Loucy (cell line): ENCODE results near the gene DNM3.

Source experiments
- H2AFZ ChIP-seq: fragments of 200-600 bp; sonication (generic); 2 replicates; pipeline ENCODE4 v1.6.0; 2016; ENCODE audit warnings: antibody characterized with exemption, mild to moderate bottlenecking, low read length, moderate library complexity
- H3F3A ChIP-seq: fragments of 200-600 bp; 2 replicates; pipeline ENCODE4 v1.6.0; 2016; ENCODE audit warnings: antibody characterized with exemption, low read depth, mild to moderate bottlenecking
- H3K27me3 ChIP-seq: fragments of 200-600 bp; sonication (generic); 2 replicates; pipeline ENCODE4 v1.6.1; 2014; ENCODE audit warnings: low read length, mild to moderate bottlenecking; ENCODE audit not compliant: insufficient read depth, poor library complexity, severe bottlenecking
- H3K36me3 ChIP-seq: fragments of 200-600 bp; sonication (generic); 2 replicates; pipeline ENCODE4 v1.6.1; 2016; ENCODE audit warnings: low read length; ENCODE audit not compliant: insufficient read depth
- H3K4me1 ChIP-seq: fragments of 200-600 bp; sonication (generic); 2 replicates; pipeline ENCODE4 v1.5.1; 2014; ENCODE audit warnings: low read length, mild to moderate bottlenecking; ENCODE audit not compliant: insufficient read depth, poor library complexity, severe bottlenecking
- H3K4me2 ChIP-seq: fragments of 200-600 bp; sonication (generic); 2 replicates; pipeline ENCODE4 v1.6.0; 2014; ENCODE audit warnings: antibody characterized with exemption, low read length, low read depth, mild to moderate bottlenecking; ENCODE audit not compliant: poor library complexity, severe bottlenecking
- H3K4me3 ChIP-seq: fragments of 200-600 bp; sonication (generic); 2 replicates; pipeline ENCODE4 v1.5.1; 2014; ENCODE audit warnings: low read length, mild to moderate bottlenecking, mixed read lengths; ENCODE audit not compliant: poor library complexity, severe bottlenecking
- H3K79me2 ChIP-seq: fragments of 200-600 bp; sonication (generic); 2 replicates; pipeline ENCODE4 v1.6.1; 2014; ENCODE audit warnings: low read length; ENCODE audit not compliant: insufficient read depth
- H3K9ac ChIP-seq: fragments of 200-600 bp; sonication (generic); 2 replicates; pipeline ENCODE4 v1.6.0; 2014; ENCODE audit warnings: mild to moderate bottlenecking, low read depth, low read length, moderate library complexity; ENCODE audit not compliant: poor library complexity, severe bottlenecking
- H3K9me2 ChIP-seq: fragments of 200-600 bp; sonication (generic); replicated peaks from 2 replicates; pipeline ENCODE4 v1.6.1; 2016; ENCODE audit warnings: low read depth, low read length, mixed read lengths
- H3K9me3 ChIP-seq: fragments of 200-600 bp; sonication (generic); 2 replicates; pipeline ENCODE4 v1.6.1; 2014; ENCODE audit warnings: mild to moderate bottlenecking, antibody characterized with exemption, low read length, low read depth; ENCODE audit not compliant: insufficient read depth
- H4K20me1 ChIP-seq: fragments of 200-600 bp; sonication (generic); 2 replicates; pipeline ENCODE4 v1.6.0; 2014; ENCODE audit warnings: antibody characterized with exemption, low read length, mild to moderate bottlenecking; ENCODE audit not compliant: insufficient read depth, poor library complexity, severe bottlenecking
- CTCF ChIP-seq: fragments of 200-600 bp; sonication (generic); conservative IDR thresholded peaks from 2 replicates; pipeline ENCODE4 v1.5.1; 2014; ENCODE audit warnings: mild to moderate bottlenecking, antibody characterized with exemption, low read length
- EZH2phosphoT487 ChIP-seq: fragments of 200-600 bp; IDR thresholded peaks from 2 replicates; pipeline ENCODE4 v1.6.1; 2018; ENCODE audit warnings: antibody characterized with exemption, mild to moderate bottlenecking, moderate library complexity, borderline replicate concordance

The DNM3 gene

GRCh38 chr1:172338295-172338735, 497.0 kb downstream of the DNM3 start:
- TF ChIP-seq EZH2phosphoT487: no peak
- no peak for TF ChIP-seq CTCF
- no peaks in the 10 kb centered on the region for H3K36me3 ChIP-seq
- H3K79me2 ChIP-seq: no peaks in the 10 kb centered on the region
- no peaks in the 10 kb centered on the region for H3F3A ChIP-seq
- no peak overlapping the region for H3K4me3 ChIP-seq
- H4K20me1 ChIP-seq: no peaks in the 10 kb centered on the region
- no peak overlapping the region for H3K4me2 ChIP-seq
- no peaks in the 10 kb centered on the region for H3K9me3 ChIP-seq
- no peak overlapping the region for H2AFZ ChIP-seq
- H3K27me3 ChIP-seq: no peaks in the 10 kb centered on the region
- peaks cover 8% of the 10 kb centered on the region for H3K4me1 ChIP-seq
- H3K9me2 ChIP-seq: no peaks in the 10 kb centered on the region
- H3K9ac ChIP-seq: no peak overlapping the region

GRCh38 chr1:172339842-172340241, 498.5 kb downstream of the DNM3 start:
- H3K4me1 ChIP-seq: peaks cover 20% of the 10 kb centered on the region
- no peaks in the 10 kb centered on the region for H3F3A ChIP-seq
- H3K27me3 ChIP-seq: no peaks in the 10 kb centered on the region
- no peak overlapping the region for H2AFZ ChIP-seq
- H3K9me3 ChIP-seq: no peaks in the 10 kb centered on the region
- no peaks in the 10 kb centered on the region for H3K9me2 ChIP-seq
- H3K4me2 ChIP-seq: no peak overlapping the region
- H4K20me1 ChIP-seq: no peaks in the 10 kb centered on the region
- no peaks in the 10 kb centered on the region for H3K79me2 ChIP-seq
- H3K9ac ChIP-seq: no peak overlapping the region
- H3K4me3 ChIP-seq: no peak overlapping the region
- no peaks in the 10 kb centered on the region for H3K36me3 ChIP-seq
- TF ChIP-seq CTCF (no peak), EZH2phosphoT487 (no peak)

- H3K4me2 ChIP-seq: no peak overlapping the region
These were observed 499.2 kb downstream of the DNM3 start for GRCh38 chr1:172340520-172340919.

More at GRCh38 chr1:172340520-172340919, 499.2 kb downstream of the DNM3 start:
- Histone ChIP-seq H3K79me2 (no peaks in the 10 kb centered on the region), H4K20me1 (no peaks in the 10 kb centered on the region), H3K27me3 (no peaks in the 10 kb centered on the region), H3K9ac (no peak overlapping the region), H3K9me2 (no peaks in the 10 kb centered on the region), H3K36me3 (no peaks in the 10 kb centered on the region), H3K4me3 (no peak overlapping the region), H3K9me3 (no peaks in the 10 kb centered on the region), H2AFZ (no peak overlapping the region), H3K4me1 (peaks cover 20% of the 10 kb centered on the region), H3F3A (no peaks in the 10 kb centered on the region)
- TF ChIP-seq CTCF (no peak), EZH2phosphoT487 (no peak)
